ENCODE results near the gene GSX2.

Gene GSX2

GRCh38 chr4:54096295-54096962, 3.5 kb upstream of the GSX2 start:
- no peak overlapping the region for H3K9ac ChIP-seq (ENCODE audit: low read length)
- no peaks in the 10 kb centered on the region for H3K9me3 ChIP-seq (ENCODE audit: control insufficient read depth, low read length)
- no peak overlapping the region for H3K4me3 ChIP-seq (ENCODE audit: low read length)
- peaks cover 44% of the 10 kb centered on the region for H3K27me3 ChIP-seq (replicated peaks; ENCODE audit: control insufficient read depth, insufficient read depth, low read length)
- H3K36me3 ChIP-seq (ENCODE audit: control insufficient read depth, insufficient read depth, low read length, severe bottlenecking), result no peaks in the 10 kb centered on the region
- peaks cover 19% of the 10 kb centered on the region for H3K4me1 ChIP-seq (ENCODE audit: control insufficient read depth, insufficient read depth, low read length)
- no peak for DNase-seq (ENCODE audit: low read depth)

- Histone ChIP-seq H3K4me3 (ENCODE audit: low read length) (no peak overlapping the region), H3K36me3 (ENCODE audit: control insufficient read depth, insufficient read depth, low read length, severe bottlenecking) (no peaks in the 10 kb centered on the region), H3K9me3 (ENCODE audit: control insufficient read depth, low read length) (no peaks in the 10 kb centered on the region), H3K9ac (ENCODE audit: low read length) (no peak overlapping the region), H3K4me1 (ENCODE audit: control insufficient read depth, insufficient read depth, low read length) (peaks cover 14% of the 10 kb centered on the region), H3K27me3 (replicated peaks; ENCODE audit: control insufficient read depth, insufficient read depth, low read length) (peaks cover 50% of the 10 kb centered on the region)
- DNase-seq (ENCODE audit: low read depth), result no peak
These were observed 2.8 kb upstream of the GSX2 start for GRCh38 chr4:54097152-54097551.

GRCh38 chr4:54098375-54098774, 1.6 kb upstream of the GSX2 start:
- peaks cover 47% of the 10 kb centered on the region for H3K27me3 ChIP-seq (replicated peaks; ENCODE audit: control insufficient read depth, insufficient read depth, low read length)
- peaks cover 13% of the 10 kb centered on the region for H3K4me1 ChIP-seq (ENCODE audit: control insufficient read depth, insufficient read depth, low read length)
- H3K36me3 ChIP-seq (ENCODE audit: control insufficient read depth, insufficient read depth, low read length, severe bottlenecking), result no peaks in the 10 kb centered on the region
- H3K4me3 ChIP-seq (ENCODE audit: low read length), result no peak overlapping the region
- H3K9ac ChIP-seq (ENCODE audit: low read length), result no peak overlapping the region
- DNase-seq (ENCODE audit: low read depth), result no peak
- no peaks in the 10 kb centered on the region for H3K9me3 ChIP-seq (ENCODE audit: control insufficient read depth, low read length)

- H3K27me3 ChIP-seq (replicated peaks; ENCODE audit: control insufficient read depth, insufficient read depth, low read length), result peaks cover 43% of the 10 kb centered on the region
- H3K9me3 ChIP-seq (ENCODE audit: control insufficient read depth, low read length), result no peaks in the 10 kb centered on the region
- peaks cover 21% of the 10 kb centered on the region for H3K4me1 ChIP-seq (ENCODE audit: control insufficient read depth, insufficient read depth, low read length)
- no peak for DNase-seq (ENCODE audit: low read depth)
- H3K9ac ChIP-seq (ENCODE audit: low read length), result no peak overlapping the region
- H3K36me3 ChIP-seq (ENCODE audit: control insufficient read depth, insufficient read depth, low read length, severe bottlenecking), result no peaks in the 10 kb centered on the region
- H3K4me3 ChIP-seq (ENCODE audit: low read length), result no peak overlapping the region
These were observed 646 bp upstream of the GSX2 start for GRCh38 chr4:54099287-54099747.

GRCh38 chr4:54100595-54101189, 729 bp downstream of the GSX2 start:
- H3K36me3 ChIP-seq (ENCODE audit: control insufficient read depth, insufficient read depth, low read length, severe bottlenecking), result no peaks in the 10 kb centered on the region
- no peak overlapping the region for H3K9ac ChIP-seq (ENCODE audit: low read length)
- H3K4me3 ChIP-seq (ENCODE audit: low read length), result peak overlapping the region; percentile 73
- no peaks in the 10 kb centered on the region for H3K9me3 ChIP-seq (ENCODE audit: control insufficient read depth, low read length)
- H3K27me3 ChIP-seq (replicated peaks; ENCODE audit: control insufficient read depth, insufficient read depth, low read length), result peaks cover 50% of the 10 kb centered on the region
- DNase-seq (ENCODE audit: low read depth), result peak; percentile 45
- H3K4me1 ChIP-seq (ENCODE audit: control insufficient read depth, insufficient read depth, low read length), result peaks cover 27% of the 10 kb centered on the region

- peaks cover 48% of the 10 kb centered on the region for H3K27me3 ChIP-seq (replicated peaks; ENCODE audit: control insufficient read depth, insufficient read depth, low read length)
- no peaks in the 10 kb centered on the region for H3K9me3 ChIP-seq (ENCODE audit: control insufficient read depth, low read length)
- H3K9ac ChIP-seq (ENCODE audit: low read length), result no peak overlapping the region
- peak overlapping the region; percentile 73 for H3K4me3 ChIP-seq (ENCODE audit: low read length)
- peaks cover 27% of the 10 kb centered on the region for H3K4me1 ChIP-seq (ENCODE audit: control insufficient read depth, insufficient read depth, low read length)
- DNase-seq (ENCODE audit: low read depth), result no peak
- no peaks in the 10 kb centered on the region for H3K36me3 ChIP-seq (ENCODE audit: control insufficient read depth, insufficient read depth, low read length, severe bottlenecking)
These were observed 1.5 kb downstream of the GSX2 start for GRCh38 chr4:54101190-54102041.

GRCh38 chr4:54102531-54103106, 2.7 kb downstream of the GSX2 start:
- H3K4me3 ChIP-seq (ENCODE audit: low read length), result no peak overlapping the region
- peaks cover 27% of the 10 kb centered on the region for H3K4me1 ChIP-seq (ENCODE audit: control insufficient read depth, insufficient read depth, low read length)
- H3K9me3 ChIP-seq (ENCODE audit: control insufficient read depth, low read length), result no peaks in the 10 kb centered on the region
- no peaks in the 10 kb centered on the region for H3K36me3 ChIP-seq (ENCODE audit: control insufficient read depth, insufficient read depth, low read length, severe bottlenecking)
- peaks cover 53% of the 10 kb centered on the region for H3K27me3 ChIP-seq (replicated peaks; ENCODE audit: control insufficient read depth, insufficient read depth, low read length)
- DNase-seq (ENCODE audit: low read depth), result no peak
- no peak overlapping the region for H3K9ac ChIP-seq (ENCODE audit: low read length)

- Histone ChIP-seq H3K27me3 (replicated peaks; ENCODE audit: control insufficient read depth, insufficient read depth, low read length) (peaks cover 50% of the 10 kb centered on the region), H3K4me3 (ENCODE audit: low read length) (peak overlapping the region; percentile 75), H3K9ac (ENCODE audit: low read length) (peak overlapping the region; percentile 73), H3K36me3 (ENCODE audit: control insufficient read depth, insufficient read depth, low read length, severe bottlenecking) (no peaks in the 10 kb centered on the region), H3K9me3 (ENCODE audit: control insufficient read depth, low read length) (no peaks in the 10 kb centered on the region), H3K4me1 (ENCODE audit: control insufficient read depth, insufficient read depth, low read length) (peaks cover 27% of the 10 kb centered on the region)
- DNase-seq (ENCODE audit: low read depth), result no peak
These were observed 3.2 kb downstream of the GSX2 start for GRCh38 chr4:54103190-54103574.

- no peak overlapping the region for H3K4me3 ChIP-seq (ENCODE audit: low read length)
- H3K9me3 ChIP-seq (ENCODE audit: control insufficient read depth, low read length), result no peaks in the 10 kb centered on the region
- H3K9ac ChIP-seq (ENCODE audit: low read length), result no peak overlapping the region
- peaks cover 35% of the 10 kb centered on the region for H3K4me1 ChIP-seq (ENCODE audit: control insufficient read depth, insufficient read depth, low read length)
- H3K27me3 ChIP-seq (replicated peaks; ENCODE audit: control insufficient read depth, insufficient read depth, low read length), result peaks cover 52% of the 10 kb centered on the region
- DNase-seq (ENCODE audit: low read depth), result no peak
- no peaks in the 10 kb centered on the region for H3K36me3 ChIP-seq (ENCODE audit: control insufficient read depth, insufficient read depth, low read length, severe bottlenecking)
These were observed 4.9 kb downstream of the GSX2 start for GRCh38 chr4:54104907-54105306.

GRCh38 chr4:54107951-54108748, 8.2 kb downstream of the GSX2 start:
- Histone ChIP-seq H3K4me1 (ENCODE audit: control insufficient read depth, insufficient read depth, low read length) (peaks cover 25% of the 10 kb centered on the region), H3K9ac (ENCODE audit: low read length) (no peak overlapping the region), H3K36me3 (ENCODE audit: control insufficient read depth, insufficient read depth, low read length, severe bottlenecking) (no peaks in the 10 kb centered on the region), H3K27me3 (replicated peaks; ENCODE audit: control insufficient read depth, insufficient read depth, low read length) (peaks cover 38% of the 10 kb centered on the region), H3K4me3 (ENCODE audit: low read length) (no peak overlapping the region), H3K9me3 (ENCODE audit: control insufficient read depth, low read length) (no peaks in the 10 kb centered on the region)
- no peak for DNase-seq (ENCODE audit: low read depth)

Data from adipocyte (in vitro differentiated cells).